ENCODE data around the gene GLS. TPM values are rescaled to one million over a fixed set of nuclear protein-coding genes. Genes with fewer than 3 reads are reported as not detected.

The GLS gene
- total and polyA plus RNA-seq, 2 donors (not counting 1 experiment from before 2014, with no cell fraction given) = 32.5 to 195 TPM

GRCh38 chr2:190976521-190976920 lies 95.9 kb downstream of the GLS start:
- no peak overlapping the region for H3K4me2 ChIP-seq (replicated peaks; ENCODE audit: low read depth, low read length, poor library complexity, severe bottlenecking)
- H3K4me3 ChIP-seq (ENCODE audit: control extremely low read depth in 1 of 5, extremely low read depth in 1 of 5, insufficient read depth in 1 of 5, low read depth in 2 of 5, low read length in 4 of 5) = no peak overlapping the region
- intact Hi-C loops (cut with micrococcal nuclease) = no loop called here
- no peaks in the 10 kb centered on the region for H3K9me3 Mint-ChIP-seq (ENCODE audit: insufficient read depth)
- H3K9ac ChIP-seq (ENCODE audit: low read length) = no peak overlapping the region
- H3K27ac Mint-ChIP-seq = no peak overlapping the region
- WGBS (ENCODE audit: insufficient coverage) = 100% methylated on average over 1 of the region's 2 CpGs
- H3K9me3 ChIP-seq (ENCODE audit: control extremely low read depth in 1 of 3, control insufficient read depth in 2 of 3, insufficient read depth in 1 of 3, low read length in 2 of 3) = no peaks in the 10 kb centered on the region
- no peak for DNase-seq
- TF ChIP-seq CTCF (IDR thresholded peaks at IDR 0.05) = no peak
- no peak for TF ChIP-seq EZH2 (IDR thresholded peaks at IDR 0.05; ENCODE audit: borderline replicate concordance, insufficient read depth, low read depth, low read length, poor library complexity, severe bottlenecking)
- no peaks in the 10 kb centered on the region for H3K79me2 ChIP-seq (ENCODE audit: control insufficient read depth, insufficient read depth, low read length)
- H3K36me3 ChIP-seq (replicated peaks in 1 of 2; ENCODE audit: control extremely low read depth in 1 of 2, control insufficient read depth in 1 of 2, extremely low read depth in 1 of 2, insufficient read depth in 2 of 2, low read length in 1 of 2) = peaks cover 14 to 98% of the 10 kb centered on the region in 2 experiments
- no peaks in the 10 kb centered on the region for H3K27me3 ChIP-seq (replicated peaks in 1 of 4; ENCODE audit: control extremely low read depth in 1 of 4, control insufficient read depth in 3 of 4, insufficient read depth in 4 of 4, low read length in 3 of 4)
- ATAC-seq (ENCODE audit: low read depth) = no peak
- POLR2A ChIA-PET = no interaction called here
- H3K27me3 Mint-ChIP-seq = no peaks in the 10 kb centered on the region
- no peaks in the 10 kb centered on the region for H4K20me1 ChIP-seq (ENCODE audit: control insufficient read depth, insufficient read depth, low read length, poor library complexity, severe bottlenecking)
- CTCF ChIA-PET = interaction anchor here (1.0 to 1.3 kb wide), 2 partner anchors 8 to 9 kb away, joined by 3 read pairs; no protein-coding TSS in a partner anchor
- H3K4me1 ChIP-seq (ENCODE audit: control insufficient read depth in 2 of 2, insufficient read depth in 2 of 2, low read length in 2 of 2) = peaks cover 11 to 14% of the 10 kb centered on the region in 2 donors
- peak overlapping the region in 1 of 2 donors; percentile 2 for H3K27ac ChIP-seq (ENCODE audit: low read length in 2 of 2)
- H2AFZ ChIP-seq (ENCODE audit: insufficient read depth, low read depth, low read length, poor library complexity, severe bottlenecking) = no peak overlapping the region
- peaks cover 15% of the 10 kb centered on the region for H3K4me1 Mint-ChIP-seq
- H3K4me3 Mint-ChIP-seq = no peak overlapping the region

- Histone ChIP-seq H3K4me2 (replicated peaks; ENCODE audit: low read depth, low read length, poor library complexity, severe bottlenecking) (no peak overlapping the region), H3K79me2 (ENCODE audit: control insufficient read depth, insufficient read depth, low read length) (no peaks in the 10 kb centered on the region), H3K4me1 (ENCODE audit: control insufficient read depth in 2 of 2, insufficient read depth in 2 of 2, low read length in 2 of 2) (peaks cover 12 to 14% of the 10 kb centered on the region in 2 donors), H3K9ac (ENCODE audit: low read length) (no peak overlapping the region), H3K36me3 (replicated peaks in 1 of 2; ENCODE audit: control extremely low read depth in 1 of 2, control insufficient read depth in 1 of 2, extremely low read depth in 1 of 2, insufficient read depth in 2 of 2, low read length in 1 of 2) (peaks cover 15 to 99% of the 10 kb centered on the region in 2 experiments), H3K27me3 (replicated peaks in 1 of 4; ENCODE audit: control extremely low read depth in 1 of 4, control insufficient read depth in 3 of 4, insufficient read depth in 4 of 4, low read length in 3 of 4) (no peaks in the 10 kb centered on the region), H2AFZ (ENCODE audit: insufficient read depth, low read depth, low read length, poor library complexity, severe bottlenecking) (no peak overlapping the region), H4K20me1 (ENCODE audit: control insufficient read depth, insufficient read depth, low read length, poor library complexity, severe bottlenecking) (no peaks in the 10 kb centered on the region), H3K4me3 (ENCODE audit: control extremely low read depth in 1 of 5, extremely low read depth in 1 of 5, insufficient read depth in 1 of 5, low read depth in 2 of 5, low read length in 4 of 5) (no peak overlapping the region), H3K9me3 (ENCODE audit: control extremely low read depth in 1 of 3, control insufficient read depth in 2 of 3, insufficient read depth in 1 of 3, low read length in 2 of 3) (no peaks in the 10 kb centered on the region), H3K27ac (ENCODE audit: low read length in 2 of 2) (peak overlapping the region in 1 of 2 donors; percentile 17)
- DNase-seq (no peak), ATAC-seq (ENCODE audit: low read depth) (no peak)
- Mint-ChIP-seq H3K27me3 (no peaks in the 10 kb centered on the region), H3K27ac (peak overlapping the region; percentile 46), H3K9me3 (ENCODE audit: insufficient read depth) (no peaks in the 10 kb centered on the region), H3K4me1 (peaks cover 19% of the 10 kb centered on the region), H3K4me3 (no peak overlapping the region)
- intact Hi-C loops (cut with micrococcal nuclease) = no loop called here
- TF ChIP-seq EZH2 (IDR thresholded peaks at IDR 0.05; ENCODE audit: borderline replicate concordance, insufficient read depth, low read depth, low read length, poor library complexity, severe bottlenecking) (no peak), CTCF (IDR thresholded peaks at IDR 0.05) (no peak)
- CTCF ChIA-PET = no interaction called here
- whole genome bisulfite sequencing (ENCODE audit: insufficient coverage) = 100% methylated on average over 4 of the region's 5 CpGs
- POLR2A ChIA-PET = no interaction called here
Observed at GRCh38 chr2:190977505-190977904, 96.9 kb downstream of the GLS start.
